GM19043 (cell line): Measurements from ENCODE around the gene RYR2.
"Not testable (repeated sequence)": the region's sequence is repeated elsewhere in the genome, so short reads cannot be mapped to it uniquely, and the experiment has no call there.

Source experiments
- ATAC-seq: cut with Tn5 transposase; IDR thresholded peaks from one replicate; pipeline ENCODE4 v1.9.1; 2021; ENCODE audit warnings: low read depth; ENCODE audit not compliant: unreplicated experiment

Gene RYR2

DNA sequence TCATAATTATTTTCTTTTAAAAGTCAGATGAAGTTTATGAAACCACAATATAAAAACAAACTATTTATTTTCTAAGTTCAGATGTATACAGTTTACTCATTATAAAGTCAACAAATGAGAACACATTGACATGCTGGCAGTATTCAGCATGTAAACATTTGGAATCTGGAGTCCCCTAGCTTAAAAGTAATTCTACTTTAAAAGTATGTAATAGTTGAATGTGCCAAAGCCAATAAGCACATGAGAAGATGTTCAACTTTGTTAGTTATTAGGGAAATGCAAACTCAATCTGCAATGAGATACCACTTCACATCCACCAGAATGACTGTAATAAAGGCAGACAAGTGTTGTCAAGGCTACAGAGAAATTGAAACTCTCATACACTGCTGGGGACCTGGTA is 96.6 kb downstream of the RYR2 start:
- no peak for ATAC-seq

DNA sequence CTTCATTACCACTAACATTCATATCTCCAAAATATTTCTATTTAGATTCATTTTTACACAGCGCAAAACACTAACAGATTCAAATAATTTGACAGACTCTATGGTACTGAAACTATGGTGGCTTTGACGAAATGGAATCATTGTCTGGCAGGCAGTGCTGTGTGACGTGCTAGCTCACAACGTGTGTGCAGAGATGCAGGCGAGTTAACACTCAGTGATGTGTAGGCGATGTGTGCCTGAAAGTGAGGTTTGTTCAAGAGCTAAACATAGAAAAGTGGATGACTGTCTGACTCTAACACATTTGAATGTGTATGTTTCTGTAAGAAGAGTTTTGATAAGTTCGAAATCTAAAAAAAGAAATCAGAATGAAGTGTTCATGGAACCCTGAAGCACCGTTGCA is 97.7 kb downstream of the RYR2 start:
- ATAC-seq = no peak

DNA sequence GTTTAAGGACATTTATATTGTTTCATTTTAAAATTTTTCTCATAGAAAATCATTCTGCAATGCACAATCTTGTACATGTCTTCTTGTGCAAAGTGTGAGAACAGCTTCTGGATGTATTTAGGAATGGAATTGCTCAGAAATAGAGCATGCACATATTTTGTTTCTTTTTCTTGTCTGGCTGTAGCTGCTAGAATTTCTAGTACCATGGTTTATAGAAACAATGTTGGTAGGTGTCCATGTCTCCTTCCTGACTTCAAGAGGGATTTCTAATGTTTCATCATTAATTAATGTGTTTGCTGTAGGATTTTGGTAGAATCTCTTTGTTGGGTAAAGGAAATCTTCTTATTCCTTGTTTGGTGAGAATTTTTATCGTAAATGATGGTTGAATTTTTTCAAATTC is 99.0 kb downstream of the RYR2 start:
- ATAC-seq = no peak

DNA sequence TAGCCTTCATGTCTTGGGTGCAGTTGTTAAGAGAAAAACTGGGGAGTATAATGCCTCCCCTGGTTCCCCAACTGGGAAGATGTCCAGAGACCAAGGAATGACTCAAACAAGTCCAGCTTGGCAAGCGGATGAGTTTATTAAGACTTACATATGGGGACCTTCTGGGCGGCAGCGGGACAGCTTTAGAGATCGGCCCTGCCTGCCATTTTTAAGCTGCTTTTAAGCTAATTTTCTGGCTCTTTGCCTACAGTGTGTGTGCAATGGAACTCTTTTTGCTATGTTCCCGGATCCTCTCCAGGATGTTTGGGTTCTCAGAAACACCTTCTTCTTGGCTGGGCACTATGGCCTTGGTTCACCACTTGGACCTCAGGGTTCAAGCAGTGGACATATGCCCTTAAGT is 99.5 kb downstream of the RYR2 start:
- no peak for ATAC-seq

DNA sequence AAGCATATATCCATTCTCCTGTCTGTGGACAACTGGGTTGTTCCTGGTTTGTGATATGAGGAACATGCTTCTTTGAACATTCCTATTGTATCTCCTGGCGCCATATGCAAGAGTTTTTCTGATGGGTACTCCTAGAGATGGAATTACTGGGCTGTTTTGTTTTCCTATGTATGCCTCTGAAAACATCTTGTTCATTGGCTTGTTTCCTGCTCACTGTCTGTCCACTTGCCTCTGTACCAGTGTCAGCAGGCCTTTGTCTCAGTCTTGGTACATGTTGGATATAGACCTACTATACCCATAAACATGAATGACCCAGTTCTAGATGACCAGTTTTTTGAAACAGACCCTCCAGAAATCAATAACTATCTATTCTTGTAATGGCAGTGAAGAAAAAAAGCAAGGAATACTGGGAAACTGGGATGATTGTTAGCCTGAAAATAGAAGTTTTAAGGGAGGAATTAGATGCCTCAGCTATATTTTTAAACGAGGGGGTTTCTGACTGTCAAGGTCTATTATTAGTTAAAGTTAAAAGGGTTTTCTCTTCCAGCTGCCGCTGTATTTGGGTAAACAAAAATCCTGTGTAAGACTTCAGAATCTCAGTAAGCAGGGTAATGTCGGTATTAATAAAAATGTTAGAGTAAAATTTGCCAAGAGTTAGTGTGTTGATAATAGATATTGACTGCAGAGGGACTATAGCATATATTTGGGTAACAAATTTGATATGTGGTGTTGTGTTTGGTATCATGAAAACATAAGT is 103.6 kb downstream of the RYR2 start:
- no peak for ATAC-seq

DNA sequence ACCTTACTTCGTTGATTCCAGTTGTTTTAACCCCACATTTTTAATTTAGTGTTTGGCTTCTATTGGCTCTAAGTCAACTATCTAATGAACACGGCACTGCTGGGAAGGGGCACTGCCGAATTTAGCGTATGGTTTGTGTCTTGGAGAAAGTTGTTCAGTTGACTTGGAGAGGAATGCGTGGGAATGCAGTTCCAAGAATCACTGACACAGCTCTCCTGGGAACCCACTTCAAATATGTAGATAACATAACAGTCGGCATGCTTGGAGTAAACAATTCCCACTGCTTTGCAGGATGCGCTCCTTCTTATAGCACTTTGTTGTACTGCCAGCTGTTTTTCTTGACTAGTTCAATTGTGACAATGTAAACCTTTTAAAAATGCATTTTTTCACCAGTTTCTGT is 104.3 kb downstream of the RYR2 start:
- ATAC-seq = no peak

DNA sequence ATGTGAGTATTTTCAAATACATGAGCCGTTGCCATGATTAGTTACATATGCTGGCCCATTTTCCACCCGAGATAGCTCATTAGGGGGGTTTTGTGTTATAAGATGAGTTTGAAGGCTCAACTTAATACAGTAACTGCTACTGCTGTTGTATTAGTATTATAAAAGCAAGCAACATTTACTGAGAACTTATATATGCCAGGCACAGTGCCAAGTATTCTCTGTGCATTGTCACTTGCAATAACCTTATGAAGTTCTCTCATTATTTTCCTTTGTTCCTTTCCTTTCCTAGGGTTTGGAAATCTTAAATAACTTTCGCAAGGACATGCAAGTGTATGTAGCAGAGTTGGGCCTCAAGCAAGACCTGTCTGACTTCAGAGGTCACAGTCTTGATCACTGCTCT is 107.9 kb downstream of the RYR2 start:
- no peak for ATAC-seq

DNA sequence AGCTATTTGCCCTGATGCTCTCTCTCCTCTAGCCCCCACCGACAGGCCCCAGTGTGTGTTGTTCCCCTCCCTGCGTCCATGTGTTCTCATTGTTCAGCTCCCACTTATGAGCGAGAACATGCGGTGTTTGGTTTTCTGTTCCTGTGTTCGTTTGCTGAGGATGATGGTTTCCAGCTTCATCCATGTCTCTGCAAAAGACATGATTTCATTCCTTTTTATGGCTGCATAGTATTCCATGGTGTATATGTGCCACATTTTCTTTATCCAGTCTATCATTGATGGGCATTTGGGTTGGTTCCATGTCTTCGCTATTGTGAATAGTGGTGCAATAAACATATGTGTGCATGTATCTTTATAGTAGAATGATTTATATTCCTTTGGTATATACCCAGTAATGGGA is 110.0 kb downstream of the RYR2 start:
- not testable (repeated sequence) for ATAC-seq

DNA sequence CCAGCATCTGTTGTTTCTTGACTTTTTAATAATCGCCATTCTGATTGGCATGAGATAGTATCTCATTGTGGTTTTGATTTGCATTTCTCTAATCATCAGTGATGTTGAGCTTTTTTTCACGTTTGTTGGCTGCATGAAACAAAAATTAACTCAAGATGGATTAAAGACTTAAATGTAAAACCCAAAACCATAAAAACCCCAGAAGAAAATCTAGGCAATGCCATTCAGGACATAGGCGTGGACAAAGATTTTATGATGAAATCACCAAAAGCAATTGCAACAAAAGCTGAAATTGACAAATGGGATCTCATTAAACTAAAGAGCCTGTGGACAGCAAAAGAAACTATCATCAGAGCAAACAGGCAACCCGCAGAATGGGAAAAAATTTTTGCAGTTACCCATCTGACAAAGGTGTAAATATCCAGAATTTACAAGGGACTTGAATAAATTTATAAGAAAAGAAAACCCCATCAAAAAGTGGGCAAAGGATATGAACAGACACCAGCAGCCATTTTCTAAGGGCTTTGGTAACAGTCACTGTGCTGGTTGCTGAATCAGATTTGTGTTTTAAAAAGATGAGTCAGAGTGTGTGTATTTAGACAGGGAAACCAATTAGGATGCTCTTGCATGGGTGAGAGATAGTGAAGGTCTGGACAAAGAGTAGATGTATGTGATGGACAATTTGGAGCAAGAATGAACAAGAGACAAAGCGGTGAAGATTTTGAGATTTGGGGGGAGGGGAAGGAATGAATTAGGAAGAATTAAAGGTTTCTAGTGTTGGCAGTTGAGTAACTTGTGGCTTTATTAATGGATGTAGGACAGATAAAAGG is 110.7 kb downstream of the RYR2 start:
- no peak for ATAC-seq

DNA sequence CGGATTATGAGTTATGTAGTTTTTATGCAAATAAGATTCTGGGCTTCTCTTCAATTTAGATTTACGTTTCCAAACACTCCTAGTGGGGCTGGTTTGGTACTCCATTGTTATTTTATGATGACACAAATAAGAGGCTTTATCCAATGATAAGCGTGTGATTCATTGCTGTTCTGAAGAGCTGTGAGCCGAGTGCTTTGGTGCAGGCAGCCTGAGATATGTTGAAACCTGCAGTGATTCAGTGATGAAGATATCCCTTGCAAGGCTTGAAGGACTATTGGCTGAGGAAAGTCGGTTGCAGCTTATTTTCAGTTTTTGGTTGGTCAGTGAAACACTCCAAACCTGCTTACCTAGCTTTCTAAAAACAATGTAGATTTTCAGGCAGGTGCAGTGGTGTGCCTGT is 112.2 kb downstream of the RYR2 start:
- no peak for ATAC-seq

DNA sequence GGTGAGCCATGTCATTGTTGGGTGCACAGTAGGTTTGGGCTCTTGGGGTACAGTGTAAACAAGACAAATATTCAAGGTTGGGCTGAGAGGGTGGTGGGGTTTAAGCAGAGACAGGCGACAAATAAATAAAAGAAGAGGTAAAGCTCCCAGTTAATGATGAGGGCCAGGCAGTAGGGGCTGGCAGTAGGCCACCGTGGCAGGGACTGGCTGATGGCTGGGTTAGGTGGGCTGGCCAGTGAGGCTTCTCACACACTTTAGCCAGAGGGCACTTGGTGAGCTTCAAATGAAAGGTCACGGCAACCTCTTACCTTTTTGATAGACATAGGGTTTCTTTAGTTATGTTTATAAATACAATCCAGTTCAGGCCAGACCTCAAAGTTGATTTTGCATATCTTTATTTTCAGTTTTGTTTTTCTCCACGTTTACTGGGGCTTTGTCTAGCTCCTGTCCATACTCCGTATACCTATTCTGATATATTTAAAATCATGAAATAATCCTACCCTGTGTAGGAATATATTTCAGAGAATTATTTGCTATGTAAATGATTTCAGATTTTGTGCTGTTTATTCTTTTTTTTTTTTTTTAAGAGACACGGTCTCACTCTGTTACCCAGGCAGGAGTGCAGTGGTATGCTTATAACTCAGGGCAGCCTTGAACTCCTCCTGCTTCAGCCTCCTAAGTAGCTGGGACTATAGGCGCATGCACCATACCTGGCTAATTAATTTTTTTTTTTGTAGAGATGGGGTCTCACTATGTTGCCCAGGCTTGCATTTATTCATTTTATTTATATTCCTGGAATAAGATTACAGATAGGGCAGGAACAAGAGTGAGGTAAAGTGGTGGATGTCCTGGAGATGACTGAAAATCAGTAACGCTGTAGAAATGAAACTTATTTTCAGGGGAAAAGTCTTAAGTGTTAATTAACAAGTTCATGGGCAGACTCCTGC is 122.7 kb downstream of the RYR2 start:
- ATAC-seq = no peak

DNA sequence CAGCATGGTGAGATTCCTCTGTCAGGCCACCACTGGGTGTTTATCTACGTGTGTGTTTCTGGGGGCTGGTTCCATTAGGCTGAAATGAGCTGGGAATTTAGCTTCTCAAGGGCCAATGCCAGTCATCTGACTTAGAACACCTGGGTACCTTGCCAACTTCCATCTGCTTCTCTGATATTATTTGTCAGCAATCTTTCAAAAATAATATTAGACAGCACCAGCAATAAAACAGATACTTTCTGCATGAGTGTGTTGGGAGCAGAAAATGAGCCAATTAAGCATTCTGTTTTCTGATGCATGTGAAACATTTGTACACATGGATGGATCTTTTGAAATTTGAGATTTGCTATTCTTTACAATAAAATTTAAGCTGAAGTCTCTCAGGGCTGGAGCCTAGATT is 124.1 kb downstream of the RYR2 start:
- no peak for ATAC-seq

DNA sequence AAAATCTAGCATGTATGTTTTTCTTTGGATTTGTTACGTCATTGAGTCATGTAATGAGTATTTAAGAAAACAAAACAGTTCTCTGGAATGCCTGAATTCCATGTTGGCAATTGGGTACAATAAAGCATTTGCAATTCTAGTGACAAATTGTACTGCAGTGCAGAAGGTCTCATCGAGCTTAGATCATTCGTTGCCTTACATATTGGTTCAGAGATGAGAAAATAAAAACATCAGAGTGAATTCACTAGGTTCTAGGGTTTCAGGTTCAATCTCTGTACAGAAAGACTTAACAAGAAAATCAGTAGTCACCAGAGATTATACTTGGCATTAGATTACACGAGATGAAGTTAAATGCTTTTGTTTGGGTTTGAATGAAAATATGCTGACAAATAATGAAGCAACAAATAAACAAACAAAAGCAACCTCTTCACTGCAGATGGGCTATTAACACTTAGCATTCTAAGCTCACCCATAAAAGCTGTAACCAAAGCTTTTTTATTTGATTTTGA is 124.7 kb downstream of the RYR2 start:
- ATAC-seq = no peak

DNA sequence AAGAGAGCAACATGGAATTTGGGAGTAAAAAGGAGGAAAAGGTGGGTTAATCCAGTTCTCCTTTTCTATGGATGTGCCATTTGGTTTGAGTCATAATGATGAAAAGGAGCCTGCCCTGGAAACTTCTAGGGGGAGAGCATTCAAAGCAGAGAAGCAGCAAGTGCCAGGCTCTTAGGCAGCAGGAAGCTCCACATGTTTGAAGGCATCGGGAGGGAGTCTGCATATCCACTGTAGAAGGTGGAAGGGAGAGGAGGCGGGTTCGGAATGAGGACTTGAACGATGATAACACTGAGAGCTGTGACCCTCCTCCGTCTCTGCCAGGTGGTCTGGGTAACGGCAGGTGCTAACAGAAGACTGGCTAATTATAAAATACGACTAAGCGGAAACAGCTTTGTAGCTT is 128.2 kb downstream of the RYR2 start:
- ATAC-seq = no peak

DNA sequence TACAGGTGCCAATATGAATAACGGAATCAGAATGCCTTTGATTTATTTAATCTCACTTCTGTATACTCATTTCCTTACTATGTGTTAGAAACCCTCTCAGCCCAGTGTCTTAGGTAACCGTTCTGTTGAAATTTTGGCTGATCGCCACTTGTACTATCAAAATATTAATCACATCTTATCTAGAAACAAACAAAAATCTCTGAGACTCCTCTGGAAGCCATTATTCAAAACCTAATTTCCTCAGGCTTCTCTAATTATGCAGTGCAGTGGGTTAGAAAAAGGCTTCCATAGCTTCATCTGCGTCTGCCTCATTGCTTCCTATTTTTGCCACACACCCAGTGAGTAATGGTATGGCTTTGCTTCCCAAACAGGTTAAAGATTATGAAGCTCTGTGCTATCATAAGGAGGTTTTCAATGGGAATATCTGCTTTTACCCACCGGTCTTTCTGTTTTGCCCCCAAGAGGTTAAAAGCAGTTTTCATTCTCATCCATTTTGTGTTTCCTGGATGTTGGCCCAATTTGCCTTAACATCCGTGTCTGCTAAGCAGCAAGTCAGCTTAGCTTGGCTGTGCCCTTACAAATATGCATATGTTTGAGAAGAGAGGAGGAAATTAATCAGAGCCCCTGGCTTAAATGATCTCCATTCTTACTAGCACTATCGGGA is 129.6 kb downstream of the RYR2 start:
- no peak for ATAC-seq

DNA sequence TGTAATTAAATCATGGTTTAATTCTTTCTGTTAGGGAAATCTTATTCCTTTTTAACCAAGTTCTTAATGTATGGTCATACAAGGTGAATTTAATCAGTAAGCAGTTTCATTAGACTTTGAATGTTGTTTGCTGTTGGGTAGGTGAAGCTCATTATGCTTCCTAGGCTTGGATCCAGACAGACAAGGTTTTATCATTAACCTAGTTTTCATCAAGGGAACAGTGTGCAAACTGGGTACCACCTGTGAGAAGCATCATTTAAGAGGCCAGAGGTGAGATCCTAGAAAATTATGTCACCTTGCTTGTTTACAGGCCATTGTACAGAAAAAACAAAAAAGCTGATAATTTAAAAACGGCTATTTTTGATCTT is 130.1 kb downstream of the RYR2 start:
- no peak for ATAC-seq

DNA sequence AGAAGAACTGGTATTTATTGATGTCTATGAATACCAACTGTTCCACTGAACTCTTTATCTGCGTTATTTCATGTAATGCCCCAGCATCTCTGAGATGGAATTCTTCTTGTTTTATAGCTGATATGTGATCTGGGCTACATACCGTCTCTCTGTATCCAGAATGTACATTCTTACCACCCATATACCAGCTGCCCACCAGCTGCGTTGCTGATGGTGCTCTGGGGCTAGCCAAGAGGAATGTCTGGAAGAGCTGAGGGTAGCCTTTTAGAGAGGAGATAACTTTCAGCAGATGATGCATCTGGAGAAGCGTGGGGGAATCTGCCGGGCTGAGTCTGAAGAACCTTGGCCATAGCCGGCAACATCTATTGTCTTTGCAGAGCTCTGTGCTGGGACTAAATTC is 137.5 kb downstream of the RYR2 start:
- ATAC-seq = no peak

DNA sequence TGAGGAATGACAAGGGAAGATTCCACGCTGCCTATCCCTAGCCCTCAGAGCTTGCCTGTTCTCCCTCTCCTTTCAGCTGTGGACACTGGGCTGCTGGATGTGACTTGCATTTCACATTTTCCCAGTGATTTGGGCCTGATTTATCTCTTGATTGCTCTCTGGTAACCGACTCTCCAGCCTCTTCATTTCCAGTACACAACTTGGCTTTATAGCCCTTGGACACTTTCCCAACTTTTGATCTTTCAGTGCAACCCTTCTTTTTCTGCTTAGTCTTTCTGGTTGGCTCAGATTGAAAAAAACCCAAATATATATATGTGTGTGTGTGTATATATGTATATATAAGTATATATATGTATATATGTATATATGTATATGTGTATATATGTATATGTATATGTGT is 138.3 kb downstream of the RYR2 start:
- ATAC-seq = no peak

DNA sequence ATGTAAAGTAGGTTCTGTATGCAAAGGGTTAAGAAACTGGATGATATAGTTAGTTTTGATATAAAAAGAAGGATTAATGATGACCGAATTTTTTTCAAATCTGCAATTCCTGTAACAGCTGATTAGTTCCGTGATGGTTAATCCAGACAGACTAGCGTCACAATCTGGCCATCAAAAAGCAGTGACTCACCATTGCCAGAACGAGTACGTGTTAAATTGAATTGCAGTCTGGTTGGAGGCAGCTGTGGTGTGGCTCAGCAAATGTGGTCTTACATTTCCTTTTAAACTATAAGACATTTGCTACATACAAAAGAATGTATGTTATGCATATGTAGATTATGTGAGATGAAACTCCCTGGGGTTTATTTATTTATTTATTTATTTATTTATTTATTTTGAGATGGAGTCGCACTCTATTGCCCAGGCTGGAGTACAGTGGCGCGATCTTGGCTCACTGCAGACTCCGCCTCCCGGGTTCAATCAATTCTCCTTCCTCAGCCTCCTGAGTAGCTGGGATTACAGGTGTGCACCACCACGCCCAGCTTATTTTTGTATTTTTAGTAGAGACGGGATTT is 139.8 kb downstream of the RYR2 start:
- no peak for ATAC-seq

DNA sequence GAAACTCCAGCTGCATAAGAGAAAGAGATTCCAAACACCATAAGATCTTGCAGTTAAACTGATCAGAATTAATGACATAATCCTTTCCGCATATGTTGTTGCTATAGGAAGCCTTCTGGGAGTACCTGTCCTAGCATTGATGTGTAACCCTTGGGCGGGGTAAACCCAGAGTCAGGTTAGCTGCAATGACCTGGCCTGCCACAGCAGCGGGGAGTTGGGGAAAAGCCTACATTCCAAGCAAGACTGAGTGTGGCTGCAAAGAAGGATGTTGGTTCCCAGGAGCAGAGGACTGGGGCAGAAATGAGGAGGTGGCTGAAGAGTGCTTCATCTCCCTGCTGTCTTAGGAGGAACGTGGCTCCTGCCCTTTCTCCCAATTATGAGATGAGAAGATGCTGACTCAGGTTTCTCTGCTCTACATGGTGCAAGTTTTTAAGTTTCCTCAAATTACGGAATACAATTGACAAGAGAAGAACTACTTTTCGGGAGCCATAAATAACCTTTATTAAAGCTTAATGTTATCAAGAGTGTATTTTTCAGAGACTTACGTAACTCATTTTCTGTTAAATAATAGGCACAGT is 142.1 kb downstream of the RYR2 start:
- ATAC-seq = no peak
